Measurements from ENCODE around the gene CD99L2. TPM values are rescaled to one million over a fixed set of nuclear protein-coding genes. Genes with fewer than 3 reads are reported as not detected.

Gene CD99L2
- total RNA-seq, 2 donors from 2014 or later = 12.3 to 15.4 TPM

DNA sequence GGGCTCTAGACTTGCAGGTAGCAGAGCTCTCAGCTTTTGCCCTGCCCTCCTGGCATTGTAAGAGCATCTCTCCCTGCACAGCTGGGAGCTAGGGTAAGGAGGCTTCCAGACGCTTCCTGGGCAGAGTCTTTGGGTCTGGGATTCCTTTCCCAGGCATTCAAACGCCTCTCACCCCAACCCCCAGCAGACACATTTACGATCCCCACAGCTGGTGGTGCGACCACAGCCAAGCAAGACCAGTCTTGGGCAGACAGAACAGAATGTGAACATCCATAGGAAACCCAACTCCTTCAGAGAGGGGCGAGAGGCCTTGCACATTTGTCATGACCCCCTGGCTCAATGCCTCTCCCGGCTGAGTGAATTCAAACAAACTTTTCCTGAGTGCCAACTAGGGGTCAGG lies 38.1 kb upstream of the CD99L2 start:
- H3K9ac ChIP-seq (ENCODE audit: low read depth in 2 of 2, low read length in 2 of 2) = no peak overlapping the region
- TF ChIP-seq, protein P1, sequence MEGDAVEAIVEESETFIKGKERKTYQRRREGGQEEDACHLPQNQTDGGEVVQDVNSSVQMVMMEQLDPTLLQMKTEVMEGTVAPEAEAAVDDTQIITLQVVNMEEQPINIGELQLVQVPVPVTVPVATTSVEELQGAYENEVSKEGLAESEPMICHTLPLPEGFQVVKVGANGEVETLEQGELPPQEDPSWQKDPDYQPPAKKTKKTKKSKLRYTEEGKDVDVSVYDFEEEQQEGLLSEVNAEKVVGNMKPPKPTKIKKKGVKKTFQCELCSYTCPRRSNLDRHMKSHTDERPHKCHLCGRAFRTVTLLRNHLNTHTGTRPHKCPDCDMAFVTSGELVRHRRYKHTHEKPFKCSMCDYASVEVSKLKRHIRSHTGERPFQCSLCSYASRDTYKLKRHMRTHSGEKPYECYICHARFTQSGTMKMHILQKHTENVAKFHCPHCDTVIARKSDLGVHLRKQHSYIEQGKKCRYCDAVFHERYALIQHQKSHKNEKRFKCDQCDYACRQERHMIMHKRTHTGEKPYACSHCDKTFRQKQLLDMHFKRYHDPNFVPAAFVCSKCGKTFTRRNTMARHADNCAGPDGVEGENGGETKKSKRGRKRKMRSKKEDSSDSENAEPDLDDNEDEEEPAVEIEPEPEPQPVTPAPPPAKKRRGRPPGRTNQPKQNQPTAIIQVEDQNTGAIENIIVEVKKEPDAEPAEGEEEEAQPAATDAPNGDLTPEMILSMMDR (IDR thresholded peaks at IDR 0.05) = no peak
- H3K4me1 ChIP-seq = no peaks in the 10 kb centered on the region

DNA sequence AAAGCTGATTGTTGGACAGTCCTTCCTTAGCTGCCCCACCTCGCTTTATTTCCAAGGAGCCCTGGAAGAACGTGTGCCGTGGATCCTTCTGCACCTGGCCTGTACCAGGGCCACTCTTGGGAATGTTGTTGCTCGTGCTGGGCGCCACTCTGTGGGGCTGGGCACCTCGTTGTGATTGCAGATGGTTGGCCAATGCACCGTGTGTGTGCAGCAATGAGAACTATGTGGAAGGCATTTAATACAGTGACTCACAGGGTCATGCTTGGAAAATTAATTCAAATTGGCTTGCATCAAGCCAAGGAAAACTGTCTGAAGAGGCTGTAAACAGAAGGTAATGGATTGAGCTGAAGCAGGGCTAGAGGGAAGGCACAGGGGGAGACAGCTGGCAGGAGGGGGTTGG lies 37.0 kb upstream of the CD99L2 start:
- intact Hi-C loops (cut with DNase I) = no loop called here
- no peak for DNase-seq

More for the DNA sequence above, 38.1 kb upstream of the CD99L2 start:
- Histone ChIP-seq H3K27me3 (no peaks in the 10 kb centered on the region), H3K4me3 (no peak overlapping the region), H3K9me3 (no peaks in the 10 kb centered on the region), H3K36me3 (no peaks in the 10 kb centered on the region), H3K27ac (no peak overlapping the region)
- DNase-seq = no peak
- intact Hi-C loops (cut with DNase I) = no loop called here

DNA sequence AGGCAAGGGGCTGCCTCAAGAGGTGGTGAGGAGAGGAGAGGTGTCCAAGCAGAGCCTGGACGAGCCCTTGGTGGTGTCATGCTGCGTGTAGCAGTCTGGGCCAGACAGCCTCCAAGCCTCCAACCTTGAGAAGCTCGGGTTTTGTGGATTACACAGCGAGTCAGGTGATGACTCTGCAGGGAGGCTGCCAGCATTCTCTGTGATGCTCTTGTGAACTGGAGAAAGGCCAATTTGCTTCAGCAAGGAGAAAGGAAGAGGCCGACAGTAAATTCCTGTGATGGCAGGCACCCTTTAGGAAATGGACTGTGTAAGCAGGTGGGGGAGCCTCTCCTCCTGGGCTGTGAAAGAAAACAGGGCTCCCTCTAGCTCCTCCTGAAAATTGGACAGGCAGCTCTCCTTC lies 36.0 kb upstream of the CD99L2 start:
- TF ChIP-seq, protein P1 (IDR thresholded peaks at IDR 0.05) = no peak
- no peaks in the 10 kb centered on the region for H3K36me3 ChIP-seq
- no peaks in the 10 kb centered on the region for H3K4me1 ChIP-seq
- H3K9me3 ChIP-seq = no peaks in the 10 kb centered on the region
- intact Hi-C loops (cut with DNase I) = no loop called here
- H3K27me3 ChIP-seq = no peaks in the 10 kb centered on the region
- DNase-seq = no peak
- no peak overlapping the region for H3K27ac ChIP-seq
- no peak overlapping the region for H3K9ac ChIP-seq (ENCODE audit: low read depth in 2 of 2, low read length in 2 of 2)
- H3K4me3 ChIP-seq = no peak overlapping the region

More for the DNA sequence above, 37.0 kb upstream of the CD99L2 start:
- Histone ChIP-seq H3K27ac (no peak overlapping the region), H3K4me3 (no peak overlapping the region), H3K9me3 (no peaks in the 10 kb centered on the region), H3K27me3 (no peaks in the 10 kb centered on the region), H3K4me1 (no peaks in the 10 kb centered on the region), H3K9ac (ENCODE audit: low read depth in 2 of 2, low read length in 2 of 2) (no peak overlapping the region), H3K36me3 (no peaks in the 10 kb centered on the region)
- TF ChIP-seq, protein P1 (IDR thresholded peaks at IDR 0.05) = no peak

DNA sequence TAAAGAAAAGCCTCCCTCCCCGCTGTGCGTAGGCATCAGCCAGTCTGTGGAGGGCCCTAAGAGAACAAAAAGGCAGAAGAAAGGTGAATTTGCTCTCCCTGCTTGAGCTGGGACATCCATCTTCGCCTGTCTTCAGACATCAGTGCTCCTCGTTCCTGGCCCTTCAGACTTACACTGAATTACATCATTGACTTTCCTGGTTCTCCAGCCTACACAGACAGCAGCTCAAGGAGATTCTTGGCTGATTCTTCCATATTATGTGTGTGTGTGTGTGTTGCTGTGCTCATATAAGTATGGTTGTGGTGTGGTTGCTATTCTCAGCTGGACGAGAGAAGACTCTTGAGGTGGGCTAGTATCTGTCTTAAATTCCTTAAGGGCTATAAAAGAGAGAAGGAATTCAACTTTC lies 35.5 kb upstream of the CD99L2 start:
- no peak for DNase-seq
- Histone ChIP-seq H3K4me3 (no peak overlapping the region), H3K9me3 (no peaks in the 10 kb centered on the region), H3K36me3 (no peaks in the 10 kb centered on the region), H3K4me1 (no peaks in the 10 kb centered on the region), H3K9ac (ENCODE audit: low read depth in 2 of 2, low read length in 2 of 2) (no peak overlapping the region), H3K27me3 (no peaks in the 10 kb centered on the region), H3K27ac (no peak overlapping the region)
- intact Hi-C loops (cut with DNase I) = no loop called here
- TF ChIP-seq, protein P1 (IDR thresholded peaks at IDR 0.05) = no peak

DNA sequence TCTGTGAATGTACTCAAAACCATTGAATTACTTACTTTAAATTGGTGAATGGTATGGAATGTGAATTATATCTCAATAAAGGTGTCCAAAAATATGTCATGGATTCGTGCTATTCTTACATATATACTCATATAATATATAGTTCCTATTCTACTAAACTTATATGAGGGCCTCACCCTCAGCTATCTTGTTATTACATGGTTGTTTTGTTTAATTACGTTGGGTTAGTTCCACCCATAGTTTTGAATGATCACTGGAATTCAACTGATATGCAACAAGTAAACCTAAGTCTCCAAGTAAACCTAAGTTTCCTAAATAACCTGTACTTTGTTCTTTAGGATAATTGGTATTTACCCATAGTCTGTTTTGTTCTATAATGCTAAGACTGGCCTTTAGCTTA lies 30.6 kb upstream of the CD99L2 start:
- H3K36me3 ChIP-seq = no peaks in the 10 kb centered on the region
- H3K9me3 ChIP-seq = no peaks in the 10 kb centered on the region
- no peak overlapping the region for H3K4me3 ChIP-seq
- H3K9ac ChIP-seq (ENCODE audit: low read depth in 2 of 2, low read length in 2 of 2) = no peak overlapping the region
- H3K27ac ChIP-seq = no peak overlapping the region
- intact Hi-C loops (cut with DNase I) = no loop called here
- no peaks in the 10 kb centered on the region for H3K4me1 ChIP-seq
- DNase-seq = no peak
- no peaks in the 10 kb centered on the region for H3K27me3 ChIP-seq
- TF ChIP-seq, protein P1 (IDR thresholded peaks at IDR 0.05) = no peak

DNA sequence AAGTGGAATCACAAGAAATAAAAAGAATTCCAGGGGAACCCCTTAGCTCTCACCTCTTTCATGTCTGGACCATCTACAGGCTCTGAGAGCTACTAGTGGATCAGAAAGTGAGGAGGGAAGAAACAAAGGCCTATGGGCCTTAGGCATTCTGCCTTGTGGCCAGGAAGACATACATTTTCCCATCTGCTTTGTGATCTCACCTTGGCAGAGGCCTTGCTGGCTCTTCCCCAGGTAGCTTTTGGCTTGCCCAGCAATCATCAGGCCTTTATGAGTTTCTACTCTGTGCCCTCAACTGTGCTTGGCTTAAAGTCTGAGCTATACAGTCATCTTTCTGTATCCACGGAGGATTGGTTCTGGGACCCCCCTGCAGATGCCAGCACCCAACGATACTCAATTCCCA lies 28.3 kb upstream of the CD99L2 start:
- H3K36me3 ChIP-seq = no peaks in the 10 kb centered on the region
- no peak for DNase-seq
- no peak overlapping the region for H3K4me3 ChIP-seq
- no peaks in the 10 kb centered on the region for H3K4me1 ChIP-seq
- H3K9me3 ChIP-seq = no peaks in the 10 kb centered on the region
- TF ChIP-seq, protein P1 (IDR thresholded peaks at IDR 0.05) = no peak
- H3K27me3 ChIP-seq = no peaks in the 10 kb centered on the region
- no peak overlapping the region for H3K27ac ChIP-seq
- intact Hi-C loops (cut with DNase I) = no loop called here
- H3K9ac ChIP-seq (ENCODE audit: low read depth in 2 of 2, low read length in 2 of 2) = no peak overlapping the region
